Choroid plexus epithelial cell (primary cell): ENCODE results near the gene FGR.

Experiments used
- DNase-seq: peaks from one replicate; pipeline ENCODE4 v3.0.0-alpha.2; 2010; ENCODE audit warnings: low read depth
- H3K4me3 ChIP-seq: 2 replicates; pipeline ENCODE4 v1.5.1; 2011; ENCODE audit warnings: low read depth, mild to moderate bottlenecking, control low read depth, low read length, moderate library complexity
- CTCF ChIP-seq: conservative IDR thresholded peaks from 2 replicates; pipeline ENCODE4 v1.5.1; 2011; ENCODE audit warnings: low read depth, mild to moderate bottlenecking, control low read depth, inconsistent platforms, low read length, moderate library complexity

FGR gene

GRCh38 chr1:27665016-27665651, 30.1 kb upstream of the FGR start:
- TF ChIP-seq CTCF: no peak
- H3K4me3 ChIP-seq: no peak overlapping the region
- no peak for DNase-seq

- H3K4me3 ChIP-seq: no peak overlapping the region
- no peak for DNase-seq
- no peak for TF ChIP-seq CTCF
Observed at GRCh38 chr1:27664291-27664690, 29.3 kb upstream of the FGR start.

GRCh38 chr1:27662707-27663393, 27.9 kb upstream of the FGR start:
- peak; percentile 84 for DNase-seq
- H3K4me3 ChIP-seq: no peak overlapping the region
- peak; percentile 87 for TF ChIP-seq CTCF

GRCh38 chr1:27662261-27662660, 27.3 kb upstream of the FGR start:
- TF ChIP-seq CTCF: no peak
- no peak overlapping the region for H3K4me3 ChIP-seq
- no peak for DNase-seq

- H3K4me3 ChIP-seq: no peak overlapping the region
- no peak for TF ChIP-seq CTCF
- DNase-seq: no peak
Observed at GRCh38 chr1:27661412-27662075, 26.6 kb upstream of the FGR start.

GRCh38 chr1:27660300-27660835, 25.4 kb upstream of the FGR start:
- no peak for DNase-seq
- peak overlapping the region; percentile 53 for H3K4me3 ChIP-seq
- no peak for TF ChIP-seq CTCF
